ENCODE results near the gene TREM1.

DNA sequence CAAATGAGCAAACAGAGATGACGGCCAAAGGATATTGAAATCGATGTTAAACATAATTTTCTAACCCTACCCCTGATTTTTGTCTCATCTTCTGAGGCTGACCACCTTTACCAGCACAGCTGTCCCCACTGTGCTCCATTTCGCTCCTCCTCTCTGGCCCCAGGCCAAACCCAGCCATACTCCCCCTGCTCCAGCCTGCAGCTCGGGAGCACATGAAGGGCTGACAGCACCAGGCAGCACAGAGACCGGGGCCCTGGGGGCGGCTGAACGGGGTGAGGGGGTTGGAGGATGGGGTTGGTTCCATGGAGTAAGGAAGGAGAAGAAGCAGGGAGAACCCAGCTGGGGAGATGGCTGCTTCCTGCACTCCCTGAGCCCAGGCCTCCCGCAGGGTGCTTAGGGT, 45.8 kb upstream of the TREM1 start:
- TF ChIP-seq CTCF (IDR thresholded peaks at IDR 0.05) (no peak), POLR2AphosphoS5 (IDR thresholded peaks at IDR 0.05) (no peak), POLR2A (IDR thresholded peaks at IDR 0.05) (no peak)

Measured in upper lobe of left lung (tissue), 4 donors.